ENCODE measurements around the gene NT5E.

NT5E gene

GRCh38 chr6:85402071-85402470 lies 47.8 kb upstream of the NT5E start:
- ChIA-PET CTCF (interaction anchor here (1.4 kb wide), 1 partner anchor 47 kb away, joined by 3 read pairs; no protein-coding TSS in a partner anchor), POLR2A (no interaction called here)
- TF ChIP-seq HOXA7 (CRISPR knock-in tag; IDR thresholded peaks at IDR 0.05; ENCODE audit: borderline replicate concordance) (no peak), ZNF837 (tag by site-specific recombination; IDR thresholded peaks at IDR 0.05) (no peak), ZNF362 (tag by site-specific recombination; IDR thresholded peaks at IDR 0.05) (no peak), ZNF558 (tag by site-specific recombination; IDR thresholded peaks at IDR 0.05) (no peak), ZBTB44 (tag by site-specific recombination; IDR thresholded peaks at IDR 0.05) (no peak), ZNF426 (tag by site-specific recombination; IDR thresholded peaks at IDR 0.05) (no peak), KLF16 (tag by site-specific recombination; IDR thresholded peaks at IDR 0.05) (no peak), ELK4 (IDR thresholded peaks at IDR 0.05; ENCODE audit: borderline replicate concordance, low read depth, low read length) (no peak), RBAK (tag by site-specific recombination; IDR thresholded peaks at IDR 0.05) (no peak), REPIN1 (tag by site-specific recombination; IDR thresholded peaks at IDR 0.05; ENCODE audit: low read depth) (no peak), ZNF26 (tag by site-specific recombination; IDR thresholded peaks at IDR 0.05) (no peak), ZBTB21 (tag by site-specific recombination; IDR thresholded peaks at IDR 0.05) (no peak), PATZ1 (tag by site-specific recombination; IDR thresholded peaks at IDR 0.05) (no peak), ZBTB20 (tag by site-specific recombination; IDR thresholded peaks at IDR 0.05) (no peak), ZIC2 (tag by site-specific recombination; IDR thresholded peaks at IDR 0.05) (no peak), ZNF18 (tag by site-specific recombination; IDR thresholded peaks at IDR 0.05) (no peak), ZNF19 (tag by site-specific recombination; IDR thresholded peaks at IDR 0.05; ENCODE audit: low read depth) (no peak)
- Histone ChIP-seq H3K27ac (ENCODE audit: extremely low read depth, low read depth, low read length) (no peak overlapping the region), H3K4me3 (ENCODE audit: low read depth, low read length) (no peak overlapping the region), H3K9me3 (ENCODE audit: control insufficient read depth, insufficient read depth, low read depth, low read length) (no peaks in the 10 kb centered on the region), H3K4me1 (ENCODE audit: control insufficient read depth, insufficient read depth, low read length) (peaks cover 11% of the 10 kb centered on the region), H3K36me3 (ENCODE audit: control insufficient read depth in 2 of 2, insufficient read depth in 1 of 2, low read length in 2 of 2) (no peaks in the 10 kb centered on the region)
